ENCODE results near the gene SLCO2A1. TPM values are rescaled to one million over a fixed set of nuclear protein-coding genes. Genes with fewer than 3 reads are reported as not detected.

The SLCO2A1 gene
- total RNA-seq, 4 donors from 2014 or later, result 0.07 to 2.4 (median 1.3) TPM

DNA sequence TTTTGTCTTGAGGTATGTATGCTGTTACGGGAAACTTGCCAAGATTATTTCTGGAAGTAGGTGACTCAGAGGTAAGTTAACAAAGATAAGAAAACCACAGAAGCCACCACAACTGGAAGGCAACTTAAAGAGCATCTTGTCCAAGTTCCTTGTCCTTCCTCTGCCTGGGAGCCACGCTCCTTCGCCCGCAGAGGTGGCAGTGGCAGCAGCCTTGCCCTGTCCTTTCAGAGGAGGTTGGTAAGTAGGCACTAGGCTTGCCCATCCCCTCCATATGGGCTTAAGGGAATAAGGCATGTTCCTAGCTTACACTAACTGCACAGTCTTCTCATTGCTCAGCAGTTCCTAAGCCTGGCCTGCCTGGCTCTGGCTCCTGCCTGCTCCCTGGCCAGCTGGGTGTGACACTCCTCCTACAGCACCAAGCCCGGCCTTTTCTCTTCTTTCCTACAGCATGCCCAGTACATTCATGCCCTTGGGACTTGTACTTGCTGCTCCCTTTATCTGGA, 86.0 kb downstream of the SLCO2A1 start:
- Histone ChIP-seq H3K27me3 (no peaks in the 10 kb centered on the region), H3K4me3 (no peak overlapping the region), H3K36me3 (no peaks in the 10 kb centered on the region), H3K27ac (peak overlapping the region in 2 of 4 donors; percentile 63 to 65), H3K4me1 (peaks cover 36 to 50% of the 10 kb centered on the region in 2 donors), H3K9me3 (no peaks in the 10 kb centered on the region)
- intact Hi-C loops (cut with DNase I; ENCODE audit: low total_unique reads) (no loop called here), in situ Hi-C loops (cut with MboI; ENCODE audit: low sequenced_read_pairs in 4 of 4) (no loop called here)
- TF ChIP-seq, protein P1, sequence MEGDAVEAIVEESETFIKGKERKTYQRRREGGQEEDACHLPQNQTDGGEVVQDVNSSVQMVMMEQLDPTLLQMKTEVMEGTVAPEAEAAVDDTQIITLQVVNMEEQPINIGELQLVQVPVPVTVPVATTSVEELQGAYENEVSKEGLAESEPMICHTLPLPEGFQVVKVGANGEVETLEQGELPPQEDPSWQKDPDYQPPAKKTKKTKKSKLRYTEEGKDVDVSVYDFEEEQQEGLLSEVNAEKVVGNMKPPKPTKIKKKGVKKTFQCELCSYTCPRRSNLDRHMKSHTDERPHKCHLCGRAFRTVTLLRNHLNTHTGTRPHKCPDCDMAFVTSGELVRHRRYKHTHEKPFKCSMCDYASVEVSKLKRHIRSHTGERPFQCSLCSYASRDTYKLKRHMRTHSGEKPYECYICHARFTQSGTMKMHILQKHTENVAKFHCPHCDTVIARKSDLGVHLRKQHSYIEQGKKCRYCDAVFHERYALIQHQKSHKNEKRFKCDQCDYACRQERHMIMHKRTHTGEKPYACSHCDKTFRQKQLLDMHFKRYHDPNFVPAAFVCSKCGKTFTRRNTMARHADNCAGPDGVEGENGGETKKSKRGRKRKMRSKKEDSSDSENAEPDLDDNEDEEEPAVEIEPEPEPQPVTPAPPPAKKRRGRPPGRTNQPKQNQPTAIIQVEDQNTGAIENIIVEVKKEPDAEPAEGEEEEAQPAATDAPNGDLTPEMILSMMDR (IDR thresholded peaks at IDR 0.05 in 4 of 5, conservative IDR thresholded peaks at IDR 0.05 in 1 of 5), result no peak
- no peak for TF ChIP-seq POLR2A (IDR thresholded peaks at IDR 0.05)
- ATAC-seq (no peak), DNase-seq (no peak)

DNA sequence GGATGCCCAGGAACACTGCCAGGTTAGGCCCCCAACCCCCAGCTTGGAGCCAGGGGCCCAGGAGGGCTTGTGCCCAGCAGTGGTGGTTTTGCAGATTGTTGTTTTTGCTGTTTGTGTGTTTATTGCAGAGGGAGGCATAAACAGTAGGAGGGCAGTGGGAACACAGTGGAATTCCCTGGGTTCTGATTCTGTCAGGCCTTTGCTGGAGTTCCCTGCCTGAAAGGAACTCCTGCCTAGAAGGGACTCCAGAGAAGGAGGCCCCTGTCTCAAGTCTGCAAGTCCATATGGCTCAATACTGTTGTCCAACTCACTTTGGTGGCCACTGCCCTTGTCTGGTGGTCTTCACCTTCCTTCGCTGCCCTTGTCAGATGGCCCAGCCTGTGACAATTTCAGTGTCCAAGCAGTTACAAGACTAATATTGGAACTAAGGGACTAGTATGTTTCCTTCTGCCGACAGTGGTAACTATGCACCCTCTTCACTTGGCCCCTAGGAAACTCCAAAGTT, 86.6 kb downstream of the SLCO2A1 start:
- Histone ChIP-seq H3K27ac (peak overlapping the region in 1 of 4 donors; percentile 63), H3K4me3 (no peak overlapping the region), H3K9me3 (no peaks in the 10 kb centered on the region), H3K4me1 (peaks cover 36 to 50% of the 10 kb centered on the region in 2 donors), H3K27me3 (no peaks in the 10 kb centered on the region), H3K36me3 (no peaks in the 10 kb centered on the region)
- DNase-seq (no peak), ATAC-seq (no peak)
- in situ Hi-C loops (cut with MboI; ENCODE audit: low sequenced_read_pairs in 4 of 4), result no loop called here
- TF ChIP-seq, protein P1 (IDR thresholded peaks at IDR 0.05 in 4 of 5, conservative IDR thresholded peaks at IDR 0.05 in 1 of 5), result no peak
- intact Hi-C loops (cut with DNase I; ENCODE audit: low total_unique reads), result no loop called here

DNA sequence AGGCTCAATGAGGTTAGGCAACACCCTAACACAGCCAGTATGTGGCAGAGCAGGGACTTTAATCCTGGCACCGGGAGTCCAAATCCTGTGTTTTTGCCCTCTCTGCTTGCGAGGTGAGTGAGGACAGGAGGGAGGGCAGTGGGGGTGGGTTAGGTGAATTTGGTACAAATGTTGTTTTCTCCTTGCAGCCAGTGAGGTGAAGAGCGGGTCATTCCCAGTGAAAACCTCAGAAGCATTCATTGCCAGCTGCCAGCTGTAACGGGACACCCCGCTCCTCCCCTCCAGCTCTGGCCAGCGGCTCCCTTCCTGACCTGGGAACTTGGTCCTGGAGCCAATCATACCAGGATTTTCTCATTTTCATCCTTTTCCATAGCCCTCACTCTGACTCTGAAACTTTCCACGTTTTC, 88.3 kb downstream of the SLCO2A1 start:
- H3K36me3 ChIP-seq, result no peaks in the 10 kb centered on the region
- intact Hi-C loops (cut with DNase I; ENCODE audit: low total_unique reads), result no loop called here
- peaks cover 34 to 38% of the 10 kb centered on the region in 2 donors for H3K4me1 ChIP-seq
- ATAC-seq (peak; percentile 62 to 66), DNase-seq (peak in 1 of 2 donors; percentile 18)
- H3K27ac ChIP-seq, result peak overlapping the region in 1 of 4 donors; percentile 39
- H3K9me3 ChIP-seq, result no peaks in the 10 kb centered on the region
- no peak overlapping the region for H3K4me3 ChIP-seq
- in situ Hi-C loops (cut with MboI; ENCODE audit: low sequenced_read_pairs in 4 of 4), result no loop called here
- TF ChIP-seq POLR2A (IDR thresholded peaks at IDR 0.05), result no peak
- TF ChIP-seq, protein P1 (IDR thresholded peaks at IDR 0.05 in 4 of 5, conservative IDR thresholded peaks at IDR 0.05 in 1 of 5), result no peak
- H3K27me3 ChIP-seq, result no peaks in the 10 kb centered on the region

DNA sequence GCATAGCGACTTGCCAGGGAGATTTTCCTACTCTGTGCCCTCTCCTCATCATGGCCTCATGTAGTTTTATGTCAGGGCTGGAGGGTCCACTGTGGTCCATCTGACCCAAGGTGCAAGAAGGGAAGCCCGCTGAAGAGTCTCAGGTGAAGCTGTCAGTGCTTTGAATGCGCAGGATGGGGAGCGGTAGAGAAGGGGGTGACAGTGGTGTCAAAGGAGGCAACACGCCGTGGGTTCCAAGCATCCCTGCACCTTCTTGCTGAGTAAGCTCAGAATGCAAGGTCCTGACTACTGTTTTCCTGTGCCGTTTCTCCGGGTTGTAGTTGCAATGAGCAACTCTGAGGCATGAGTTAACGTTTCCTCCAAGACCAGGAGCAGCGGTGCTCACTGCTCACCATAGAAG, 89.2 kb downstream of the SLCO2A1 start:
- Histone ChIP-seq H3K4me3 (no peak overlapping the region), H3K27me3 (no peaks in the 10 kb centered on the region), H3K27ac (no peak overlapping the region), H3K36me3 (no peaks in the 10 kb centered on the region), H3K9me3 (no peaks in the 10 kb centered on the region), H3K4me1 (peaks cover 25 to 29% of the 10 kb centered on the region in 2 donors)
- ATAC-seq (no peak), DNase-seq (no peak)
- in situ Hi-C loops (cut with MboI; ENCODE audit: low sequenced_read_pairs in 4 of 4), result no loop called here
- TF ChIP-seq POLR2A (IDR thresholded peaks at IDR 0.05), result no peak
- TF ChIP-seq, protein P1 (IDR thresholded peaks at IDR 0.05 in 4 of 5, conservative IDR thresholded peaks at IDR 0.05 in 1 of 5), result no peak
- intact Hi-C loops (cut with DNase I; ENCODE audit: low total_unique reads), result no loop called here

DNA sequence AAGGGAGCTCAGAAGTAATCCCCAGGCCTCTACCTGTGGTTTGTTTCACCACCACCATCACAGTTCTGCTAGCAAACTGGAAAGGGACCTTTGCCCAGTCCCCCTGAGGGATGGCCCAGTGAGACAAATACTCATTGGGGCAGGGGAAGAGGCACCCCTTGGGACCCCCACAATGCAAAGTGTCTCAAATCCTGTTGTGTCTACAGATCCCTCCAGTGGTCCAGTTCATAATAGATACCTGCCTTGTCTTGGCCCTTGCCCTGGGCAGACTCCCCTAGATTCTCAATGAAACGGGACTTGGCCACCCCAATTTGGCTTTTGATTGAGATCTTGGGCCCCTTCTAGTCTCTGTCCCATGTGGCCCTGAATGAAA, 90.3 kb downstream of the SLCO2A1 start:
- no peaks in the 10 kb centered on the region for H3K27me3 ChIP-seq
- DNase-seq, result no peak
- H3K27ac ChIP-seq, result no peak overlapping the region
- no peak overlapping the region for H3K4me3 ChIP-seq
- no peak for ATAC-seq
- intact Hi-C loops (cut with DNase I; ENCODE audit: low total_unique reads), result loop anchor here (10.0 kb wide), 2 partner anchors 95 to 535 kb away; no protein-coding TSS in a partner anchor
- in situ Hi-C loops (cut with MboI; ENCODE audit: low sequenced_read_pairs in 4 of 4), result no loop called here
- TF ChIP-seq POLR2A (IDR thresholded peaks at IDR 0.05), result no peak
- TF ChIP-seq, protein P1 (IDR thresholded peaks at IDR 0.05 in 4 of 5, conservative IDR thresholded peaks at IDR 0.05 in 1 of 5), result no peak
- H3K4me1 ChIP-seq, result peaks cover 20% of the 10 kb centered on the region in 2 donors
- no peaks in the 10 kb centered on the region for H3K9me3 ChIP-seq
- no peaks in the 10 kb centered on the region for H3K36me3 ChIP-seq
